Measurements from ENCODE around the gene NOTCH1. TPM values are rescaled to one million over a fixed set of nuclear protein-coding genes. Genes with fewer than 3 reads are reported as not detected.

The NOTCH1 gene
- total and polyA plus RNA-seq, 2 of the 8 experiments (the other 6 are each of a cell fraction or from before 2014, with no cell fraction given) = 6.9 to 55.6 TPM

DNA sequence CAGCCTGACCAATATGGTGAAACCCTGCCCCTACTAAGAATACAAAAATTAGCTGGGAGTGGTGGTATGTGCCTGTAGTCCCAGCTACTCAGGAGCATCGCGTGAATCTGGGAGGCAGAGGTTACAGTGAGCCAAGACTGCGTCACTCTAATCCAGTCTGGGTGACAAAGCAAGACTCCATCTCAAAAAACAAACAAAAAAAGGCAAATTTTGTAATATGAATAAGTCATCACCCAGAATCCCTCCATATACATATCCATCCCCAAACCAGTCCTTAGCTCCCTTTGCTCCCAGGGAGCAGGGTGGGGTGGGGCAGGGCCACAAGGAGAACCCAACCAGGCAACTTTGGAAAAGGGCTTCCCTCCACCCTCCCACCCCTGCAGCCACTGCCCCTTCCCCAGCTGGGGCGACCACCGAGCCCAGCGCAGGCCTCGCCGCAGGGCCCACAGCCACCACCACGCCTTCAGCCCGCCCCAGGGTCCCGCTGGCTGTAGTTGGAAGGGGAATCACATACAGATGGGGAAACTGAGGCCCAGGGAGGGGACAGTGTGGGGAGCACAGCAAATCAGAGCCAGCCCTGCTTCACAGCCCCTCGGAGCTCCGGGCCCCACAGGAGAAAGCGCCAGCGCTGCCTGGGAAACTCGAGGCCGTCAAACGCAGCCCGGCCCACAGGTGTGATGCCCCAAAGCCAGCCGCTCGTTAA lies 7.8 kb downstream of the NOTCH1 start:
- no peak overlapping the region for H3K18ac ChIP-seq (ENCODE audit: extremely low read depth, low read length)
- no peak overlapping the region for H3K4ac ChIP-seq (replicated peaks; ENCODE audit: insufficient read length, low read depth, low read length)
- no peaks in the 10 kb centered on the region for H3K9me3 ChIP-seq (ENCODE audit: insufficient read depth in 2 of 2, low read depth in 1 of 2, low read length in 1 of 2)
- CTCF ChIA-PET (ENCODE audit: partially characterized antibody) = interaction anchor here (1.2 to 6.2 kb wide), 11 partner anchors 8 to 107 kb away, joined by 3 to 72 read pairs (median 8); no protein-coding TSS in a partner anchor
- H4K20me1 ChIP-seq (replicated peaks in 1 of 2; ENCODE audit: control insufficient read depth in 1 of 2, insufficient read depth in 2 of 2, low read length in 2 of 2) = peaks cover 33 to 53% of the 10 kb centered on the region in 2 experiments
- H4K91ac ChIP-seq (replicated peaks; ENCODE audit: insufficient read length, low read length) = no peak overlapping the region
- H4K5ac ChIP-seq (ENCODE audit: insufficient read length, low read depth, low read length) = no peak overlapping the region
- no peaks in the 10 kb centered on the region for H3K27me3 ChIP-seq (replicated peaks in 1 of 4; ENCODE audit: control insufficient read depth in 3 of 4, extremely low read depth in 1 of 4, insufficient read depth in 3 of 4, low read length in 3 of 4)
- peaks cover 30% of the 10 kb centered on the region for H3K79me1 ChIP-seq (ENCODE audit: low read depth, low read length)
- H2BK15ac ChIP-seq (ENCODE audit: low read length) = no peak overlapping the region
- POLR2A ChIA-PET (ENCODE audit: partially characterized antibody) = interaction anchor here (0.8 to 1.6 kb wide), 8 partner anchors 9 to 87 kb away, joined by 3 to 8 read pairs (median 3); no protein-coding TSS in a partner anchor
- H4K8ac ChIP-seq (ENCODE audit: extremely low read depth, insufficient read depth, low read length) = no peak overlapping the region
- 95% methylated on average over 19 of the region's 21 CpGs; no CpG with 5 or more reads in 1 of the 2 experiments for WGBS, 2 experiments (ENCODE audit: extremely low coverage in 1 of 2, insufficient coverage in 1 of 2, insufficient read length in 1 of 2, insufficient replicate concordance in 2 of 2, low coverage in 1 of 2, low lambda C conversion rate in 2 of 2, missing lambda C conversion rate in 1 of 2)
- DNase-seq (ENCODE audit: low read depth in 1 of 2, low spot score in 2 of 2) (no peak), FAIRE-seq (no peak)
- H3K27ac ChIP-seq (ENCODE audit: low read depth, low read length) = no peak overlapping the region; the same call in 1 of the 2 replicates
- no peak overlapping the region for H2BK12ac ChIP-seq (ENCODE audit: low read depth, low read length)
- no peak overlapping the region for H2BK5ac ChIP-seq (ENCODE audit: low read depth, low read length)
- no peak overlapping the region for H2BK20ac ChIP-seq (ENCODE audit: low read length)
- no peak overlapping the region for H3K4me3 ChIP-seq (ENCODE audit: extremely low read depth in 1 of 4, insufficient read depth in 2 of 4, low read depth in 3 of 4, low read length in 4 of 4)
- H3K4me1 ChIP-seq (replicated peaks in 1 of 4; ENCODE audit: control insufficient read depth in 3 of 4, insufficient read depth in 4 of 4, low read length in 3 of 4) = peaks cover 0 to 10% (median 1%) of the 10 kb centered on the region in 4 experiments; a peak in 1 of 7 replicates
- H3K14ac ChIP-seq (ENCODE audit: insufficient read length) = no peak overlapping the region
- no peak overlapping the region for H3K23ac ChIP-seq (ENCODE audit: insufficient read length)
- H3K4me2 ChIP-seq (ENCODE audit: insufficient read depth in 1 of 2, low read depth in 2 of 2, low read length in 2 of 2) = no peak overlapping the region
- H3K56ac ChIP-seq (replicated peaks; ENCODE audit: insufficient read length, low read depth, low read length) = no peak overlapping the region
- no peaks in the 10 kb centered on the region for H3K23me2 ChIP-seq (ENCODE audit: low read depth, low read length)
- peaks cover 0 to 8% (median 3%) of the 10 kb centered on the region in 4 experiments; a peak in 3 of 8 replicates for H3K36me3 ChIP-seq (ENCODE audit: control insufficient read depth in 2 of 4, insufficient read depth in 4 of 4, low read length in 3 of 4)
- H3K9ac ChIP-seq (replicated peaks in 1 of 4; ENCODE audit: extremely low read depth in 1 of 4, low read depth in 3 of 4, low read length in 3 of 4) = no peak overlapping the region
- H3K79me2 ChIP-seq (ENCODE audit: control insufficient read depth in 1 of 2, insufficient read depth in 2 of 2, low read length in 2 of 2) = peaks cover 0 to 83% of the 10 kb centered on the region in 2 experiments; a peak in 3 of 4 replicates
- no peak overlapping the region for H2BK120ac ChIP-seq (replicated peaks; ENCODE audit: low read depth, low read length)
- no peak overlapping the region for H2AFZ ChIP-seq (ENCODE audit: low read length)
- H2AK5ac ChIP-seq (ENCODE audit: low read depth, low read length) = no peak overlapping the region
- TF ChIP-seq POLR2AphosphoS5 (IDR thresholded peaks at IDR 0.05; ENCODE audit: low read depth, low read length) = no peak
- no peak for TF ChIP-seq RXRA (IDR thresholded peaks at IDR 0.05; ENCODE audit: insufficient read depth, low read depth, low read length)
- TF ChIP-seq PHF8 (conservative IDR thresholded peaks at IDR 0.05; ENCODE audit: low read depth, low read length) = no peak
- no peak for TF ChIP-seq KDM1A (IDR thresholded peaks at IDR 0.05; ENCODE audit: borderline replicate concordance, low read length)
- TF ChIP-seq EP300 (IDR thresholded peaks at IDR 0.05; ENCODE audit: borderline replicate concordance in 1 of 2, low read depth in 2 of 2, low read length in 2 of 2) = no peak
- no peak for TF ChIP-seq SRF (IDR thresholded peaks at IDR 0.05; ENCODE audit: low read depth, low read length)
- TF ChIP-seq JUND (IDR thresholded peaks at IDR 0.05; ENCODE audit: low read length) = no peak
- TF ChIP-seq HDAC2 (IDR thresholded peaks at IDR 0.05; ENCODE audit: borderline replicate concordance in 1 of 2, low read depth in 2 of 2, low read length in 2 of 2) = no peak
- TF ChIP-seq, protein P1, sequence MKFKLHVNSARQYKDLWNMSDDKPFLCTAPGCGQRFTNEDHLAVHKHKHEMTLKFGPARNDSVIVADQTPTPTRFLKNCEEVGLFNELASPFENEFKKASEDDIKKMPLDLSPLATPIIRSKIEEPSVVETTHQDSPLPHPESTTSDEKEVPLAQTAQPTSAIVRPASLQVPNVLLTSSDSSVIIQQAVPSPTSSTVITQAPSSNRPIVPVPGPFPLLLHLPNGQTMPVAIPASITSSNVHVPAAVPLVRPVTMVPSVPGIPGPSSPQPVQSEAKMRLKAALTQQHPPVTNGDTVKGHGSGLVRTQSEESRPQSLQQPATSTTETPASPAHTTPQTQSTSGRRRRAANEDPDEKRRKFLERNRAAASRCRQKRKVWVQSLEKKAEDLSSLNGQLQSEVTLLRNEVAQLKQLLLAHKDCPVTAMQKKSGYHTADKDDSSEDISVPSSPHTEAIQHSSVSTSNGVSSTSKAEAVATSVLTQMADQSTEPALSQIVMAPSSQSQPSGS (IDR thresholded peaks at IDR 0.05; ENCODE audit: low read length) = no peak
- no peak for TF ChIP-seq HDAC6 (IDR thresholded peaks at IDR 0.05; ENCODE audit: low read depth, low read length)
